Skeletal muscle tissue (tissue), 4 donors: ENCODE measurements around the gene GLCE. TPM values are rescaled to one million over a fixed set of nuclear protein-coding genes. Genes with fewer than 3 reads are reported as not detected.
A peak's percentile ranks its signal among the peaks of the same experiment; 100 is the strongest.

Experiments
- H3K27ac ChIP-seq: one replicate; pipeline ENCODE4 v1.7.0; 2013; ENCODE audit warnings: mild to moderate bottlenecking, low read depth, low read length, inconsistent platforms
- H3K27me3 ChIP-seq, 3 donors: one replicate each; pipeline ENCODE4 v1.7.0; 2013; ENCODE audit warnings: low read length in 3 of 3; ENCODE audit not compliant: control insufficient read depth in 3 of 3, insufficient read depth in 3 of 3
- H3K36me3 ChIP-seq, 3 donors: one replicate each; pipeline ENCODE4 v1.7.0; 2013; ENCODE audit warnings: low read length in 3 of 3; ENCODE audit not compliant: control insufficient read depth in 3 of 3, insufficient read depth in 3 of 3
- H3K4me1 ChIP-seq, 3 donors: one replicate each; pipeline ENCODE4 v1.7.0; 2013; ENCODE audit warnings: low read length in 3 of 3, mild to moderate bottlenecking in 3 of 3; ENCODE audit not compliant: control insufficient read depth in 3 of 3, insufficient read depth in 3 of 3
- H3K4me3 ChIP-seq, 3 donors: one replicate each; pipeline ENCODE4 v1.7.0; 2013; ENCODE audit warnings: low read length in 3 of 3
- H3K9ac ChIP-seq, 3 donors: one replicate each; pipeline ENCODE4 v1.7.0; 2013; ENCODE audit warnings: low read length in 3 of 3, mild to moderate bottlenecking in 3 of 3, moderate library complexity in 2 of 3, low read depth in 1 of 3
- H3K9me3 ChIP-seq, 3 donors: one replicate each; pipeline ENCODE4 v1.7.0; 2013; ENCODE audit warnings: low read length in 3 of 3; ENCODE audit not compliant: control insufficient read depth in 3 of 3
- total RNA-seq: library from RNA; depleted of rRNA; stranded (reverse); fragments of >200 nt; gene quantifications from one replicate; pipeline ENCODE4 v1.2.3, GENCODE V29; 2014
- donor health status: Osteomylitis.

Gene GLCE
- total RNA-seq, 1 donor from 2014 or later: 38.6 TPM

GRCh38 chr15:69156736-69157381, 3.6 kb upstream of the GLCE start:
- no peak overlapping the region for H3K4me3 ChIP-seq

GRCh38 chr15:69158201-69158842, 2.1 kb upstream of the GLCE start:
- Histone ChIP-seq H3K9ac (no peak overlapping the region), H3K4me1 (peaks cover 7 to 14% (median 10%) of the 10 kb centered on the region in 3 donors), H3K4me3 (no peak overlapping the region), H3K9me3 (no peaks in the 10 kb centered on the region), H3K27me3 (no peaks in the 10 kb centered on the region), H3K36me3 (no peaks in the 10 kb centered on the region), H3K27ac (no peak overlapping the region)

More at GRCh38 chr15:69156736-69157381, 3.6 kb upstream of the GLCE start:
- H3K36me3 ChIP-seq: no peaks in the 10 kb centered on the region
- H3K9ac ChIP-seq: no peak overlapping the region
- no peaks in the 10 kb centered on the region for H3K9me3 ChIP-seq
- no peak overlapping the region for H3K27ac ChIP-seq
- H3K4me1 ChIP-seq: peaks cover 6 to 9% (median 8%) of the 10 kb centered on the region in 3 donors
- H3K27me3 ChIP-seq: no peaks in the 10 kb centered on the region

GRCh38 chr15:69158843-69159240, 1.6 kb upstream of the GLCE start:
- H3K27me3 ChIP-seq: no peaks in the 10 kb centered on the region
- H3K4me3 ChIP-seq: no peak overlapping the region
- peaks cover 7 to 14% (median 10%) of the 10 kb centered on the region in 3 donors for H3K4me1 ChIP-seq
- no peak overlapping the region for H3K27ac ChIP-seq
- H3K9ac ChIP-seq: no peak overlapping the region
- H3K36me3 ChIP-seq: no peaks in the 10 kb centered on the region
- H3K9me3 ChIP-seq: no peaks in the 10 kb centered on the region

GRCh38 chr15:69159805-69160140, 662 bp upstream of the GLCE start:
- Histone ChIP-seq H3K27me3 (no peaks in the 10 kb centered on the region), H3K9ac (peak overlapping the region; percentile 72 to 91 (median 80)), H3K4me1 (peaks cover 7 to 14% (median 10%) of the 10 kb centered on the region in 3 donors), H3K36me3 (no peaks in the 10 kb centered on the region), H3K27ac (peak overlapping the region; percentile 64), H3K4me3 (peak overlapping the region; percentile 96 to 100 (median 98)), H3K9me3 (no peaks in the 10 kb centered on the region)

- Histone ChIP-seq H3K27me3 (no peaks in the 10 kb centered on the region), H3K9me3 (no peaks in the 10 kb centered on the region), H3K4me3 (peak overlapping the region; percentile 88 to 100 (median 91)), H3K36me3 (no peaks in the 10 kb centered on the region), H3K9ac (peak overlapping the region; percentile 81 to 91 (median 84)), H3K27ac (peak overlapping the region; percentile 64), H3K4me1 (peaks cover 7 to 14% (median 10%) of the 10 kb centered on the region in 3 donors)
These were observed 843 bp downstream of the GLCE start for GRCh38 chr15:69161079-69161877.

GRCh38 chr15:69161878-69162213, 1.4 kb downstream of the GLCE start:
- no peak overlapping the region for H3K27ac ChIP-seq
- H3K4me1 ChIP-seq: peaks cover 7 to 14% (median 10%) of the 10 kb centered on the region in 3 donors
- no peaks in the 10 kb centered on the region for H3K36me3 ChIP-seq
- no peaks in the 10 kb centered on the region for H3K27me3 ChIP-seq
- H3K9me3 ChIP-seq: no peaks in the 10 kb centered on the region
- peak overlapping the region; percentile 88 to 100 (median 91) for H3K4me3 ChIP-seq
- H3K9ac ChIP-seq: peak overlapping the region; percentile 81 to 91 (median 84)

- Histone ChIP-seq H3K9ac (no peak overlapping the region), H3K4me3 (no peak overlapping the region), H3K27ac (no peak overlapping the region), H3K9me3 (no peaks in the 10 kb centered on the region), H3K4me1 (peaks cover 7 to 14% (median 10%) of the 10 kb centered on the region in 3 donors), H3K36me3 (no peaks in the 10 kb centered on the region), H3K27me3 (no peaks in the 10 kb centered on the region)
These were observed 2.8 kb downstream of the GLCE start for GRCh38 chr15:69163141-69163669.

GRCh38 chr15:69164807-69165636, 4.6 kb downstream of the GLCE start:
- H3K9ac ChIP-seq: no peak overlapping the region
- H3K27me3 ChIP-seq: no peaks in the 10 kb centered on the region
- peaks cover 5 to 10% (median 5%) of the 10 kb centered on the region in 3 donors for H3K4me1 ChIP-seq
- no peaks in the 10 kb centered on the region for H3K9me3 ChIP-seq
- H3K4me3 ChIP-seq: no peak overlapping the region
- no peaks in the 10 kb centered on the region for H3K36me3 ChIP-seq
- H3K27ac ChIP-seq: no peak overlapping the region

- no peaks in the 10 kb centered on the region for H3K36me3 ChIP-seq
- H3K9ac ChIP-seq: no peak overlapping the region
- H3K4me1 ChIP-seq: peaks cover 4 to 9% (median 4%) of the 10 kb centered on the region in 3 donors
- no peak overlapping the region for H3K27ac ChIP-seq
- H3K9me3 ChIP-seq: no peaks in the 10 kb centered on the region
- no peak overlapping the region for H3K4me3 ChIP-seq
- no peaks in the 10 kb centered on the region for H3K27me3 ChIP-seq
These were observed 5.2 kb downstream of the GLCE start for GRCh38 chr15:69165637-69166025.
